GM12865 (cell line): ENCODE results near the gene KLHDC7B.

Experiments
- DNase-seq: peaks from one replicate; pipeline ENCODE4 v3.0.0; 2010; ENCODE audit warnings: low read depth
- H3K4me3 ChIP-seq: 2 replicates; pipeline ENCODE4 v1.5.1; 2011; ENCODE audit warnings: mild to moderate bottlenecking, low read depth, low read length, control low read depth
- TF ChIP-seq, protein P1 (sequence below): IDR thresholded peaks from 2 replicates; pipeline ENCODE4 v1.5.1; 2011; ENCODE audit warnings: low read length, control low read depth, low read depth, inconsistent platforms; ENCODE audit not compliant: insufficient read depth; ENCODE audit errors: missing control alignments

The KLHDC7B gene

DNA sequence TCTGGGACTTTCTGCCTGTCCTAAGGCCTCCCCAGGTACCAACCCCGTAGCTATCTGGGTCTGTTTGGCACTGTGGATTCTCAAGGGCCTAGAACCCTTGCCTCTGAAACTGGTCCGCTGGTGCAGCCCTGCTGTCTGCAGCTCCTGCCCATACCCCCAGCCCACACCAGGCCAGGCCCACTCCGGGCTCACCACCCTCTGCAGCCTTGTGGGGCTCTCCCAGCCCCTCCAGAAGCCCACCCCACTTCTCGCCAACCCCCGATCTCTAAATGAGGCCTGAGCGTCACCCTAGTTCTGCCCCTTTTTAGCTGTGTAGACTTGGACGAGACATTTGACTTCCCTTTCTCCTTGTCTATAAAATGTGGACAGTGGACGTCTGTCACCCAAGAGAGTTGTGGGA is 4.7 kb downstream of the KLHDC7B start:
- no peak for DNase-seq
- TF ChIP-seq, protein P1, sequence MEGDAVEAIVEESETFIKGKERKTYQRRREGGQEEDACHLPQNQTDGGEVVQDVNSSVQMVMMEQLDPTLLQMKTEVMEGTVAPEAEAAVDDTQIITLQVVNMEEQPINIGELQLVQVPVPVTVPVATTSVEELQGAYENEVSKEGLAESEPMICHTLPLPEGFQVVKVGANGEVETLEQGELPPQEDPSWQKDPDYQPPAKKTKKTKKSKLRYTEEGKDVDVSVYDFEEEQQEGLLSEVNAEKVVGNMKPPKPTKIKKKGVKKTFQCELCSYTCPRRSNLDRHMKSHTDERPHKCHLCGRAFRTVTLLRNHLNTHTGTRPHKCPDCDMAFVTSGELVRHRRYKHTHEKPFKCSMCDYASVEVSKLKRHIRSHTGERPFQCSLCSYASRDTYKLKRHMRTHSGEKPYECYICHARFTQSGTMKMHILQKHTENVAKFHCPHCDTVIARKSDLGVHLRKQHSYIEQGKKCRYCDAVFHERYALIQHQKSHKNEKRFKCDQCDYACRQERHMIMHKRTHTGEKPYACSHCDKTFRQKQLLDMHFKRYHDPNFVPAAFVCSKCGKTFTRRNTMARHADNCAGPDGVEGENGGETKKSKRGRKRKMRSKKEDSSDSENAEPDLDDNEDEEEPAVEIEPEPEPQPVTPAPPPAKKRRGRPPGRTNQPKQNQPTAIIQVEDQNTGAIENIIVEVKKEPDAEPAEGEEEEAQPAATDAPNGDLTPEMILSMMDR, result no peak
- H3K4me3 ChIP-seq, result no peak overlapping the region

- no peak for DNase-seq
- H3K4me3 ChIP-seq, result no peak overlapping the region
- TF ChIP-seq, protein P1, result no peak
Measured at GRCh38 chr22:50551160-50551752, 5.6 kb downstream of the KLHDC7B start.

DNA sequence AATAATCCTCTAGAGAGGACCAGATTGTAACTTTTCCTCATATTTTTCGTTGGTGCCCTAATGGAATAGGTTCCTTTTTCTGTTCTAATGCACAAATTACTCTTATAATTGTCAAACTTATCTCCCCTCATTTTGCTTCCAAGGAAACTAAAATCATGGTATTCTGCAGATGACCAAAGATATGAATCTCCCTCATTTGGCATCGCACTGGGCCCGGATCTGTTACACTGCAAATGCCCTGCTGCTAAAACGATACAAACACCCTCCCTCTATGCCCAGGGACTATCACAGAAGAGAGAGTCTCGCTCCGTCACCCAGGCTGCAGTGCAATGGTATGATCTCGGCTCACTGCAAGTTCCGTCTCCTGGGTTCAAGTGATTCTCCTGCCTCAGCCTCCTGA is 7.6 kb downstream of the KLHDC7B start:
- DNase-seq, result no peak
- TF ChIP-seq, protein P1, result no peak
- no peak overlapping the region for H3K4me3 ChIP-seq

- TF ChIP-seq, protein P1, result no peak
- H3K4me3 ChIP-seq, result no peak overlapping the region
- no peak for DNase-seq
Measured at GRCh38 chr22:50556703-50557102, 11.0 kb downstream of the KLHDC7B start.

DNA sequence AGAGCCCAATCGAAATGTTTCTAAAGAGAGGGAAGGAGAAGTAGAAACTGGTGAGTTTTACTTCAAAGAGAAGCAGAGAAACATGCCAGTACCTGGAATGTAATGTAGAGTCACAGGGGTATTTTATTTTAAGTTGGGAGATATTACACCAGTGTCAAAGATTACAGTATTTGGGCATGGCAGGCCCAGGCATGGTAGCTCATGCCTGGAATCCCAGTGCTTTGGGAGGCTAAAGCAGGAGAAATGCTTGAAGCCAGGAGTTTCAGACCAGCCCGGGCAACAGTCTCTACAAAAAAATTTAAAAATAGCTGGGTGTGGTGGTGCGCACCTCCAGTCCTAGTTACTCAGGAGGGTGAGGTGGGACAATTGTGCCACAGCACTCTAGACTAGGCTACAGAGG is 14.3 kb downstream of the KLHDC7B start:
- no peak for DNase-seq
- H3K4me3 ChIP-seq, result no peak overlapping the region
- TF ChIP-seq, protein P1, result no peak

- H3K4me3 ChIP-seq, result no peak overlapping the region
- TF ChIP-seq, protein P1, result no peak
- DNase-seq, result no peak
Measured at GRCh38 chr22:50561401-50562358, 16.0 kb downstream of the KLHDC7B start.
